NOMO-1 treated with DMSO at 0.1 percent for 48 hours (cell line): ENCODE data around the gene TOE1.
"Not testable (repeated sequence)": the region's sequence is repeated elsewhere in the genome, so short reads cannot be mapped to it uniquely, and the experiment has no call there.

Experiments used
- DNase-seq: peaks from one replicate; lab custom pipeline; 2025; ENCODE audit not compliant: unreplicated experiment; lab: John Stamatoyannopoulos, UW

Gene TOE1

DNA sequence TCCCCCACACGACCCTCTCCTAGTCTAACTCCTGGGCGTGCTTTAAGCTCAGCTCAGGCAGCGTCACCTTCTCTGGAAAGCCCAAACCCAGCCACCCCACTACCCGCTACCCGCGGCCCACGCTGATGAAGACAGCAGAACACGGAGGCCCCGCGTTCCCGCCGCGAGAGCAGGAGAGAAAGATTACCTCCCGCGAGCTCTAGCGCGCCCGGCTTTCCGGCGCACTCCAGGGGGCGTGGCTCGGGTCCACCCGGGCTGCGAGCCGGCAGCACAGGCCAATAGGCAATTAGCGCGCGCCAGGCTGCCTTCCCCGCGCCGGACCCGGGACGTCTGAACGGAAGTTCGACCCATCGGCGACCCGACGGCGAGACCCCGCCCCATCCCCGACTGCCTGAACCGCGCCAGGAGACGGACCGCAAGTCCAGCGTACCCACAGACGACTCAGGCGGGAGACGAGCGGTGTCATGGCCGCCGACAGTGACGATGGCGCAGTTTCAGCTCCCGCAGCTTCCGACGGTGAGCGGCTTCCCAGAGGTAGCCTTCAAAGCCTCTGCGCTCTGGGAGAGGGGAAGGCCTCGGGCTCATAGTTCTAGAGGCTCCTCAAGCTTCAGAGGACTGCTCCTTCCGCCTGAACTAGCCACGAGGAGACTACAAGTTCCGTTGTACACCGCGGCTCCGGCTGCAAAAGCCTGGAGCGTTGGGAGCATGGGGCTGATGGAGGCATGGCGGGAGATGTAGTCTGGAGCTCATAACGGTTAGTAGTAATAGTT is at the start of gene TOE1, which contains the start of gene MUTYH:
TOE1 (plus strand) TSS at position 382 of the 770 bp plus-strand sequence; CDS start at position 465, 83 bp downstream.
MUTYH (minus strand) TSS at position 652 of the 770 bp plus-strand sequence. CDS start 5,935 bp downstream, outside the sequence.
- DNase-seq, result peak; percentile 94

DNA sequence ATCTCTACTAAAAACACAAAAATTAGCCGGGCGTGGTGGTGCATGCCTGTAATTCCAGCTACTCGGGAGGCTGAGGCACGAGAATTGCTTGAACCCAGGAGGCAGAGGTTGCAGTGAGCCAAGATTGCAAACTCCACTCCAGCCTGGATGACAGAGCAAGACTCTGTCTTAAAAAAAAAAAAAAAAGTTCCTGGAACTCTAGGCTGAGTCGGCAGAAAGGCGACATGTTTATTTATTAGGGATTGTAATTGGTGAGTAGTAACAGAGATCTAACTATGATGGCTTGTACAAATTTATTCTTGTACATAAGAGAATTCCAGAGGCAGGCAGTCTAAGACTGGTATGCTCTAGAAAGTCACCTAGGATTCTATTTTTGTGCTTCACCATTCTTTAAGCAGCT is 49.0 kb upstream of the TOE1 start:
- DNase-seq, result not testable (repeated sequence)

DNA sequence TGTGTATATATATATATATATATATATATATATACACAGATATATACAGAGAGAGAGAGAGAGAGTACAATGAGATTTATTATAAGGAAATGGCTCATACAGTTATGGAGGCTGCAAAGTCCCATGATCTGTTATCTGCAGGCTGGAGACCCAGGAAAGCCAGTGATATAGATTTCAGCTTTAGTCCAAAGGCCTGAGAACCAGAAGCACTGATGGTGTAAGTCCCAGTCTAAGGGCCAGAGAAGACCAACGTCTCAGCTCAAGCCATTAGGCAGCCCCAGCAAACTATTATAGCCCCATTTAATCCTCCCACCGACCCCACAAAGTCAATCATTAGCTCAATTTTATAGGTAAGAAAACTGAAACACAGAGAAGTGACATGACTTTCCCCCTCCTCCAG is 48.3 kb upstream of the TOE1 start:
- no peak for DNase-seq

DNA sequence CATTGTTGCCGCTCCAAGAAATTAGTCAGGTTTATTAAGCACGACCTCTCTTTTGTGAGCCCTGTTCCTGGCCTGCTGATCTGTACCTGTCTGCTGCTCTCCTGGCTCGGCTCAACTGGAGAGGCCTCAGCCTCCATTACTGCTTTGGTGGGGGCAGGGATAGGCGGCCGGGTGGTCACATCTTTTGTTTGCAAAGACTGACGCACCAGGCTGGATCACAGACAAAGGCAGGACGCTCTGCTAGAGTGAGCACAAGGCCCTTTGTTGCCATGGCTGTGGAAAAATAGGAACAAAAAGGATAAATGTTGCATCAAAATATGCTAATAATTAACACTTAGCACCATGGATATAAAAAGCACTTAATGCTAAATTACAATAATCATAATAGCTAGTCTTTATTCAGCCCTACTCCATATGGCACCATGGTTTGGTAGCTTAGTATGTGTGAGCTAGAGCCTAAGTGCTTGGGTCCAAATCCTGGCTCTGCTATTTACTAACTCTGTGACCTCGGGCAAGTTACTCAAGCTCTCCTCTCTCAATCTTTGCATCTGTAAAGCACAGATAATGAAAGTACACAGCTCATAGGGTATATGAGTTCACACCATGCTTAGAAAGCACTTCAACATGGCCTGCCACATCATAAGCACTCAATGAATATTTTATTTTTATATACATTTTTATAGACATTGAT is 42.2 kb upstream of the TOE1 start:
- no peak for DNase-seq

DNA sequence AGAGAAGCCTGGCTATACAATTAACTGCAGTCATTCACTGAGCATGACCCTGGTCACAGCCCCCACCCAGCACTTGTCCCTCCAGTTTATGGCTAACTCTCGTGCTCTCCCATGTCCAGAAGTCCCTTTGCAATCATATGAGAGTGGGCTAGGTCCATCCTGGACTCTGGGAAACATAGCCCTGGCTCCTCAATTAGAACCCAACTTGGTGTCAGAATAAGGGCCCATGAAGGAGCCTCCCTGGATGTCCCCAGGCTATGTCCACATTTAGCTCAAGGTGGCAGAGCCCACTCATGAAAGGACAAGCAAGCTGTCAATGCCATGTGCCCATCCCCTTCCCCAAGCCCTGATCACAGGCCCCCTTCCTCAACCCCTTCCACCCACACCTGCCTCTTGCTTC is 40.7 kb upstream of the TOE1 start:
- no peak for DNase-seq

DNA sequence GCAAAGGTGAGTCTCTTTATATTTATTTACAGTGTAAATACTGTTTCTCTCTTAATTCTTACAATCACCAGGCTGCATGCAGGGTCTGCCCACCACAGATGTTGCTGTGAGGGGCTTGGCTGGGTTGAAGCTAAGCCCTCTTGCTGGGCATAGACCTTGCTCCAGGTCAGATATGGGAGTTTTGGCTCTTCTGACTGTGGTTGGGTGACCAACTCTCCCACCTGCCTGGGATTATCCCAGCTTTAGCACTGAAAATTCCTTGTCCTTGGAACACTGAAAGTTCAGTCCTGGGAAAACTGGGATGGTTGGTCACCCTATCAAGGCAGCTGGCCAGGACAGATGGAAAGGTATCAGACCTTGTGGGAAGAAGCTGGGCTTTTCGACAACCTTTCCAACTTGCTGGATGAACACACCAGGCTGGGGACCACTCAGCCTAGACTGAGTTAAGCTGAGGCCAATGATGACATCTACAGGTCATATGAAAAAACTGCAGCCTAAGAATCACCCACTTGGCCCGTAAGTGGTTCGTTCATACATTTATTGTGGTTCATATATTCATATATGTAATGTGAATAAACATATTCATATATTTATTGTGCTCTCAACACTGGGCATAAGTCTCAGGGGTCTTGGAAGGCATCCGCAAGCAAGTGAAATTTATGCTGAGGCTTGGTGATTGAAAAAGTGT is 39.8 kb upstream of the TOE1 start:
- DNase-seq, result peak; percentile 66

DNA sequence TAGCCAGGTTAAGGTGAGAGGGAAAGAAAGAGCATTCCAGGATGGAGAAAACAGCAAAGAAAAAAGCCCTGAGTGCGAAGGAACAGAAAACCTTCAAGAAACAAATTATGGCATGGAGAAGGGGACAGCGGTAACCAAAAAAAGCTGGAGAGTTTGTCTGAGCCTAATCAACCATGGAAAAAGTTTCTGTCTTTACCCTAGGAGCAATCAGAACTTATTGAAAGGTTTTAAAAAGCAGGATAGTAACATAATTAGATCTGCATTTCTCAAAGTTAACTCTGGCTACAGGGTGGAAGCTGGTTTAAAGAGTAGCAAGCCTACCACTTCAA is 39.3 kb upstream of the TOE1 start:
- no peak for DNase-seq

DNA sequence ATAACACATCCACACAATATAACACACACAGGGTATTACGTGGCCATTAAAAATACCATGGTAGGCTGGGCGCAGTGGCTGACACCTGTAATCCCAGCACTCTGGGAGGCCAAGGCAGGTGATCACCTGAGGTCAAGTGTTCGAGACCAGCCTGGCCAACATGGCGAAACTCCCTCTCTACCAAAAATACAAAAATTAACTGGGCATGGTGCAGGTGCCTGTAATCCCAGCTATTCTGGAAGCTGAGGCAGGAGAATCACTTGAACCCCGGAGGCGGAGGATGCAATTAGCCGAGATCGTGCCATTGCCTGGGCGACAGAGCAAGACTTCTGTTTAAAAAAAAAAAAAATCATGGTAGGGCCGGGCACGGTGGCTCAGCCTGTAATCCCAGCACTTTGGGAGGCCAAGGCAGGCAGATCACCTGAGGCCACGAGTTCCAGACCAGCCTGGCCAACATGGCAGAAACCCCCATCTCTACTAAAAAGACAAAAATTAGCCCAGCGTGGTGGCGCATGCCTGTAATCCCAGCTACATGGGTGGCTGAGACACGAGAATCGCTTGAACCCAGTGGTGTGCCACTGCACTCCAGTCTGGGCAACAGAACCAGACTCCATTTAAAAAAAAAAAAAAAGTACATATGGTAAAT is 37.3 kb upstream of the TOE1 start:
- DNase-seq, result no peak

DNA sequence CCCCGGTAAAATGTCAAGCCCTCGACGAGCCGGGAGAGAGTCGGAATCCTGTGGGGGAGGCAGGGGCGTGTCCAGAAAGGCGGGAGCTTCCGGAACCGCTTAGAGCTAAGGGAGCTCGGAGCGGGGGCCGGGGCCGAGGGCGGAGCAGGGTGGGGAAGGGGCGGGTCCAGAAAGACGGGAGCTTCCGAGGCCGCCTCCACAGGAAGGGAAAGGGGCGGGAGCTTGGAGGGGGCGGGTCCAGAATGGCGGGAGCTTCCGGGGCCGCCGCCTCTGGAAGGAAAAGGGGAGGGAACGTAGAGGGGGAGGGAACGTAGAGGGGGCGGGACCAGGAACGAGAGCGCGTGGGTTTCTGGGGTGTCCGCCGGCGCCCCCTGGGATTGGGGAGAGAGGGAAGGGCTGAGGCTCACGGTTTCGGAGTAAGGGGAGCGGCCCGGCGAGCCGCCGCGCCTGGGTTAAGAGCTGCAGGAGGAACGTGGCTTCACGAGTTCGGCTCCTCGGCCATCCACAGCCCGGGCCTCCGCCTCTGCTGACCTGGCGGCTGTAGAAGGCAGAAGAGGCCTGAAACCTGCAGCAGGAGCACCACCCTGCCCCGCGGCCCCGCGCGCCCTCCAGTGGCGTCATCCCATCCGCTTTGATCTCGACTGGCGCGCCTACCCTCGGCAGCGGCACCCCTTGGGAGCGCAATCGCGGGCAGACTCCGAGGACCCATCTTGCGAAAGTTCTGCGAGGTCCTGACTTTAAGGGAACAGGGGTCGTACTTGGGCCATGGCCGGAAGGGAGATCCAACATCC is 36.3 kb upstream of the TOE1 start:
- DNase-seq, result peak; percentile 96

DNA sequence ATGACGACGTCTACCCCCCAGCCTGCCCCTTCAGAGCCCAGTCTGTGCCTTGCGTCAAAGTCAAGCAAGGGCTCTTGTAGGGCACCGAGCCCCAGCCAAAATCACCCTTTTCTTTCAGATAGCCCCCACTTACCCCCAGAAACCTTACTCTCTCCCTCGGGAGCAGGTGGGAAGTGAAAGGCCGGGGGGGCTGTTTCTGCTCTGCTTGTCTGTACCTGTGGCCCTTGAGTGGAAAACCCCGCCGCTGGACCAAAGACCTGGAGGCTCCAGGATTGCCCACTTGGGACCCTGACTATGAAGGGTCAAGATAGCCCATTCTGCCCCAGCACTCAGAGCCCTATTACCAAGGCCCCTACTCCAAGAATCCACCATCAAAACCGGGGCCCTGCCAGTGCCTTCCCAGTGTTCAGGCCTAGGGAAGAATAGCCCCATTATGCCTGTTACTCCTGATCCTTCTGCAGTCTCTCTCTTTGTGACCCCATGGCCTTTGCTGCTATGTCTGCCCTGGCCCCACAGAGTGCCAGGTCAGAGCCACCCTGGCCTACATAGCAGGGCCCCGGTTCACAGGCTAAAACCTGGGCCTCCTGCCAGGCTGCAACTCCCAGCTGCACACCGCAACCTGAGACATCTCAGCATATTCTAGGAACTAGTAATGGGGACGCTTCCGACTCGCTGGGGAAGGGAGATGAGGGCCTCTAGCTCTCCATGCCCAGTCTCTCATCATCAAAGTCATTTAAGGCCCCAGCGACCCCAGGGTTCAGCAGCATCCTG is 35.5 kb upstream of the TOE1 start:
- DNase-seq, result no peak

DNA sequence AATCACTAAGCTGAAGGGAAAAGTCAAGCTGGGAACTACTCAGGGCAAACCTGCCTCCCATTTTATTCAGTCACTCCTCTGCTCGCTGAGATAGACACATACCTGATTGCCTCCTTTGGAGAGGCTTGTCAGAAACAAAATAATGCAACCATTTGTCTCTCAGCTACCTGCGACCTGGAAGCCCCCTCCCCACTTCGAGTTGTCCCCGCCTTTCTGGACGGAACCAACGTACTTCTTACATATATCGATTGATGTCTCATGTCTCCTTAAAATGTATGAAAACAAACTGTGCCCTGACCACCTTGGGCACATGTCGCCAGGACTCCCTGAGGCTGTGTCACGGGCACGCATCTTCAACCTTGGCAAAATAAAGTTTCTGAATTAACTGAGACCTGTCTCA is 34.7 kb upstream of the TOE1 start:
- no peak for DNase-seq

DNA sequence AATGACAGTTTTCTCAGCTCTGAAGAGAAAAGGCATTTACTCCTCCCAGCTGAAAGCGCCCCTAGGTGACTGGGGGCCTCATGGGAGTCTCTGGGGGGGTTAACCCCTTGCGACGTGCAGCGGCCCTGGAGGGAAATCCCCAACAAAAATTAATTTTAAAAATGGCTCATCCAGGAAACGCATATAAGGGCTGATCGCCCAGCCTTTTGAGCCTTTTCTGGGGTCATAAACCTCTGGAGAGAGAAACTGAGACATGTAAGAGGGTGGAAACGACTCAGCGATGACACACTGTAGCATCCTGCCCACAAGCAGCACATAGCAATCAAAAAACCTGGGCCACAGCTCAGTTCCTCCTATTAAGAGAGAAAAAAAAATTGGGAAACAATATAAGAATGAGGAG is 33.7 kb upstream of the TOE1 start:
- peak; percentile 13 for DNase-seq

DNA sequence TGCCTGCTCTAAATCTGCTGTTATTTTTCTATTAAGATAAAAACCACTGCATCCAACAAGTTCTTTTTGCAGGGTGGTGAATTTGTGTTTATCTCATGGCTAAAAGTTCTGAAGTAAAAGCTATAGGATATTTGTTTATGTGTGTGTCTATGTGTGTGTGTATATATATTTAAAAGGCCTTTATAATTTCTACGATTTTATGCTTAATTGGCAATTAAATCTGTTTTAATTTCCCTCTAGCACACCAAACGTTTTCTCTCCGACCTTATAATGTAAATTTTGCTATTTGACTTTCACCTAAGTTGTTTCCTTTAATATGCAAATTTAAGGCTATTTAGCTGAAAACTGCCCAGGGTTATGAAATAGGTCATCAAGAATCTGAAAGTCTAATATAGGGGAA is 33.1 kb upstream of the TOE1 start:
- DNase-seq, result no peak

DNA sequence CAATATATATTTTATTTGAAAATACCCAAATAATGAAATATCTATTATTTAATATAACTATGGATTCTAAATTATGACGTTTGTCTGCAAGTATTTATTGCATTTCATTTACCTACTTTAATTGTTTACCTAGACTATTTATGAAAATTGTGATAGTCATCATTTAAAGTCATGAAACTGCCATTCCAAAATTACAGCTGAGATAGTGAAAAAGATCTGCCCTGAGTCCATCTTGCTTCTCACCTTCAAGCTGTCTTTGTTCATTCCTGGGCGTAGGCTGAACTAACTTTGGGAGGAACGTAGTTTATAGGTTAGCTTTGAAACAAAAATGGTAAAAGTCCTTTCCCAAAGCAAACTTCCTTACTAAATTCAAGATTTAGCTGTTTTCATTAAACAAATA is 25.7 kb upstream of the TOE1 start:
- no peak for DNase-seq

DNA sequence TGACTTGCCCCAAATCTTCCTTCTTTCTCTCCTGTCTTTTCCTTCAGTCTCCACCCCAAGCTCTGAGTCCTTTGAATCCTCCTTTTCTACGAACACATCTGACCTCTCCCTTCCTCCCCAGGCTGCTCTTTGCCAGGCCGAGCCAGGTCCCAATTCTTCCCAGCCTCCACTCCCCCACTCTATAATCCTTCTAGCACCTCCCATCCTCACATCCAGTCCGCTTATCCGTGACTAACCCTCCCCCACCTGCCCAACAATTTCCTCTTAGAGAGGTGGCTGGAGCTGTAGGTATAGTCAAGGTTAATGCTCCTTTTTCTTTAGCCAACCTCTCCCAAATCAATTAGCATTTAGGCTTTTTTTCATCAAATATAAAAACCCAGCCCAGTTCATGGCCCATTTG is 22.8 kb upstream of the TOE1 start:
- DNase-seq, result no peak

DNA sequence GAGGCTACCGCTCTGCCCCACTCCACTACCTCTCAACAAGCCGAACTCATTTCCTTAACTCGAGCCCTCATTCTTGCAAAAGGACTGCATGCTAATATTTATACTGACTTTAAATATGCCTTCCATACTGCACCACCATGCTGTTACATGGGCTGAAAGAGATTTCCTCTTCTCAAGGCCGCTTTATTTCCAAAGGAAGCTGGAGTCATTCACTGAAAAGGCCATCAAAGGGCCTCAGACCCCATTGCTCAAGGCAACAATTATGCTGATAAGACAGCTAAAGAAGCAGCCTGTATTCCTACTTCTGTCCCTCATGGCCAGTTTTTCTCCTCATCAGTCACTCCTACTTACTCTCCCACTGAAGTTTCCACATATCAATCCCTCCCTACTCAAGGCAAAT is 20.2 kb upstream of the TOE1 start:
- no peak for DNase-seq

DNA sequence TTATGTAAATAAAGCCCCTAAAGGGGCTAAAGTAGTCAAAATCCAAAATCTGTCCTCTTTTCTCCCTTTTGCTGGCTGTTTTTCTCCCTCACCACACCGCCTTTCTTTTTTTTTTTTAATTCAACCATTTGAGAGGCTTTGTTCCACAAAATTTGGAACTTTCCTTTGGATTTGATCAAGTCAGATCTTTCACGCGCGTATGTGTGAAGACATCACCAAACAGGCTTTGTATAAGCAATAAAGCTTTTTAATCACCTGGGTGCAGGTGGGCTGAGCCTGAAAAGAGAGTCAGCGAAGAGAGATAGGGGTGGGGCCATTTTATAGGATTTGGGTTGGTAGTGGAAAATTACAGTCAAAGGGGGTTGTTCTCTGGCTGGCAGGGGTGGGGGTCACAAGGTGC is 18.5 kb upstream of the TOE1 start:
- DNase-seq, result no peak

DNA sequence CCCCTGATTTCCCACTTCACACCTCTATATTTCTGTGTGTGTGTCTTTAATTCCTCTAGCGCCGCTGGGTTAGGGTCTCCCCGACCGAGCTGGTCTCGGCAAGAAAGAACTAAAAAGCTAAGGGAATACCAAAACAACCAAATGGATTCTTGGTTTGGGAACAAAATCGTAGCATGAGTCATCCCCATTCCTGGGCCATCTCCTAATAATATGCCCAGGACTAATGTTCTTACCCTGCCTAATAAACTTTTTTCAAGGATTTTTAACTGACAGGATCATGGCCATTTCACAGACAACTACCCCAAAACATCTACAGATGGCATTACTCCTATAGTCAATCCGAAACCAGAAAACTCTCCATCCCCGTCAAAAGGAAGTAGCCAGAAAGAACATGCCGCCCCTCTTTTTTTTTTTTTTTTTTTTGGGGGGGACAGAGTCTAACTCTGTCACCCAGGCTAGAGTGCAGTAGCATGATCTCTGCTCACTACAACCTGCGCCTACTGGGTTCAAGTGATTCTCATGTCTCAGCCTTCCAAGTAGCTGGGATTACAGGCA is 17.4 kb upstream of the TOE1 start:
- DNase-seq, result no peak

DNA sequence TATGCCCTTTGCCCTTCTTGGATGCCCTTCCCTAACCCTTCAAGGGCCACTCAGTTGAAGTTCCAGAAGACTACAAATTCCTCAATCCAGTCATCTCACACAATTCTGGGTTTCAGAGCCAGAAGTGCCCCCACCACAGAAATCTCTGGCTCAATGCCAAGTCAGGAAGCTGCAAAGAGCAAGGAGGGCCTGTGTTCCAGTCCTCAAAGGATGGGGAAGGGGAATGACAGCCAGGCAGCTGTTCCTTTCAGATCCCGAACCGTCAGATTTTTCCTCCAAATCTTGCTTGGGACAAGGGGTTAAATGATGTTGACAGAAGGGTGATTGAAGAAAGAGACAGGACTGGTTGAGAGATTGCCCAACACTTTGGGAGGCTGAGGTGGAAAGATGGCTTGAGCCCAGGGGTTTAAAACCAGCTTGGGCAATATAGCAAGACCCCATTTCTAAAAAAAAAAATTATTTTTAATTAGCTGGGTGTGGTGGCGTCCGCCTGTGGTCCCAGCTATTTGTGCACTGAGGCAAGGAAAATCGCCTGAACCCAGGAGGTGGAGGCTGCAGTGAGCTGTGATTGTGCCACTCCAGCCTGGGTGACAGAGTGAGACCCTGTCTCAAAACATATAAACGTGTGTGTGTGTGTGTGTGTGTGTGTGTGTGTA is 14.0 kb upstream of the TOE1 start:
- no peak for DNase-seq
